GM23338 (cell line): ENCODE results near the gene CAPN8.

Experiments used
- CREB1 ChIP-seq: fragments of 250-450 bp; sonication (Bioruptor Pico); IDR thresholded peaks from 2 replicates; pipeline ENCODE4 v1.5.0; 2020; ENCODE audit warnings: low read depth, mild to moderate bottlenecking, moderate library complexity
- ETS1 ChIP-seq: IDR thresholded peaks from 2 replicates; pipeline ENCODE4 v1.6.1; 2016; ENCODE audit warnings: antibody characterized with exemption
- EZH2 ChIP-seq: fragments of 200-600 bp; sonication (generic); IDR thresholded peaks from one replicate; pipeline ENCODE4 v1.8.0; 2017; ENCODE audit warnings: antibody characterized with exemption, mild to moderate bottlenecking, low read depth; ENCODE audit not compliant: unreplicated experiment
- EZH2phosphoT487 ChIP-seq: fragments of 200-600 bp; sonication (generic); IDR thresholded peaks from one replicate; pipeline ENCODE4 v1.8.1; 2018; ENCODE audit warnings: antibody characterized with exemption; ENCODE audit not compliant: unreplicated experiment
- JUNB ChIP-seq: IDR thresholded peaks from one replicate; pipeline ENCODE4 v1.6.1; 2016; ENCODE audit warnings: antibody characterized with exemption; ENCODE audit not compliant: unreplicated experiment
- POLR2AphosphoS5 ChIP-seq: IDR thresholded peaks from 2 replicates; pipeline ENCODE4 v1.6.1; 2016; ENCODE audit warnings: antibody characterized with exemption, low read depth
- REST ChIP-seq: IDR thresholded peaks from one replicate; pipeline ENCODE4 v1.6.1; 2018; ENCODE audit warnings: antibody characterized with exemption; ENCODE audit not compliant: unreplicated experiment
- STAT1 ChIP-seq: IDR thresholded peaks from one replicate; pipeline ENCODE4 v1.6.1; 2016; ENCODE audit warnings: antibody characterized with exemption; ENCODE audit not compliant: unreplicated experiment
- TF ChIP-seq, protein P1 (sequence below), 2 experiments: fragments of 200-600 bp in 1 of 2; sonication (generic) in 1 of 2; conservative IDR thresholded peaks; 2 replicates each; pipeline versions ENCODE4 v1.5.1 to v1.6.1; 2016 to 2017; ENCODE audit warnings: antibody characterized with exemption in 2 of 2, low read depth in 2 of 2, mild to moderate bottlenecking in 2 of 2, moderate library complexity in 1 of 2
- TF ChIP-seq, protein P2 (sequence below): fragments of 250-450 bp; sonication (Bioruptor Pico); IDR thresholded peaks from 2 replicates; pipeline ENCODE4 v1.5.0; 2020; ENCODE audit warnings: mild to moderate bottlenecking, moderate library complexity

- TF ChIP-seq, protein P1, sequence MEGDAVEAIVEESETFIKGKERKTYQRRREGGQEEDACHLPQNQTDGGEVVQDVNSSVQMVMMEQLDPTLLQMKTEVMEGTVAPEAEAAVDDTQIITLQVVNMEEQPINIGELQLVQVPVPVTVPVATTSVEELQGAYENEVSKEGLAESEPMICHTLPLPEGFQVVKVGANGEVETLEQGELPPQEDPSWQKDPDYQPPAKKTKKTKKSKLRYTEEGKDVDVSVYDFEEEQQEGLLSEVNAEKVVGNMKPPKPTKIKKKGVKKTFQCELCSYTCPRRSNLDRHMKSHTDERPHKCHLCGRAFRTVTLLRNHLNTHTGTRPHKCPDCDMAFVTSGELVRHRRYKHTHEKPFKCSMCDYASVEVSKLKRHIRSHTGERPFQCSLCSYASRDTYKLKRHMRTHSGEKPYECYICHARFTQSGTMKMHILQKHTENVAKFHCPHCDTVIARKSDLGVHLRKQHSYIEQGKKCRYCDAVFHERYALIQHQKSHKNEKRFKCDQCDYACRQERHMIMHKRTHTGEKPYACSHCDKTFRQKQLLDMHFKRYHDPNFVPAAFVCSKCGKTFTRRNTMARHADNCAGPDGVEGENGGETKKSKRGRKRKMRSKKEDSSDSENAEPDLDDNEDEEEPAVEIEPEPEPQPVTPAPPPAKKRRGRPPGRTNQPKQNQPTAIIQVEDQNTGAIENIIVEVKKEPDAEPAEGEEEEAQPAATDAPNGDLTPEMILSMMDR (conservative IDR thresholded peaks at IDR 0.05; ENCODE audit: low read depth in 2 of 2): no peak
- TF ChIP-seq CREB1 (CRISPR knock-in tag) (no peak), EZH2 (no peak), POLR2AphosphoS5 (no peak), REST (no peak), EZH2phosphoT487 (no peak), JUNB (no peak), ETS1 (no peak), STAT1 (no peak)
- TF ChIP-seq, protein P2, sequence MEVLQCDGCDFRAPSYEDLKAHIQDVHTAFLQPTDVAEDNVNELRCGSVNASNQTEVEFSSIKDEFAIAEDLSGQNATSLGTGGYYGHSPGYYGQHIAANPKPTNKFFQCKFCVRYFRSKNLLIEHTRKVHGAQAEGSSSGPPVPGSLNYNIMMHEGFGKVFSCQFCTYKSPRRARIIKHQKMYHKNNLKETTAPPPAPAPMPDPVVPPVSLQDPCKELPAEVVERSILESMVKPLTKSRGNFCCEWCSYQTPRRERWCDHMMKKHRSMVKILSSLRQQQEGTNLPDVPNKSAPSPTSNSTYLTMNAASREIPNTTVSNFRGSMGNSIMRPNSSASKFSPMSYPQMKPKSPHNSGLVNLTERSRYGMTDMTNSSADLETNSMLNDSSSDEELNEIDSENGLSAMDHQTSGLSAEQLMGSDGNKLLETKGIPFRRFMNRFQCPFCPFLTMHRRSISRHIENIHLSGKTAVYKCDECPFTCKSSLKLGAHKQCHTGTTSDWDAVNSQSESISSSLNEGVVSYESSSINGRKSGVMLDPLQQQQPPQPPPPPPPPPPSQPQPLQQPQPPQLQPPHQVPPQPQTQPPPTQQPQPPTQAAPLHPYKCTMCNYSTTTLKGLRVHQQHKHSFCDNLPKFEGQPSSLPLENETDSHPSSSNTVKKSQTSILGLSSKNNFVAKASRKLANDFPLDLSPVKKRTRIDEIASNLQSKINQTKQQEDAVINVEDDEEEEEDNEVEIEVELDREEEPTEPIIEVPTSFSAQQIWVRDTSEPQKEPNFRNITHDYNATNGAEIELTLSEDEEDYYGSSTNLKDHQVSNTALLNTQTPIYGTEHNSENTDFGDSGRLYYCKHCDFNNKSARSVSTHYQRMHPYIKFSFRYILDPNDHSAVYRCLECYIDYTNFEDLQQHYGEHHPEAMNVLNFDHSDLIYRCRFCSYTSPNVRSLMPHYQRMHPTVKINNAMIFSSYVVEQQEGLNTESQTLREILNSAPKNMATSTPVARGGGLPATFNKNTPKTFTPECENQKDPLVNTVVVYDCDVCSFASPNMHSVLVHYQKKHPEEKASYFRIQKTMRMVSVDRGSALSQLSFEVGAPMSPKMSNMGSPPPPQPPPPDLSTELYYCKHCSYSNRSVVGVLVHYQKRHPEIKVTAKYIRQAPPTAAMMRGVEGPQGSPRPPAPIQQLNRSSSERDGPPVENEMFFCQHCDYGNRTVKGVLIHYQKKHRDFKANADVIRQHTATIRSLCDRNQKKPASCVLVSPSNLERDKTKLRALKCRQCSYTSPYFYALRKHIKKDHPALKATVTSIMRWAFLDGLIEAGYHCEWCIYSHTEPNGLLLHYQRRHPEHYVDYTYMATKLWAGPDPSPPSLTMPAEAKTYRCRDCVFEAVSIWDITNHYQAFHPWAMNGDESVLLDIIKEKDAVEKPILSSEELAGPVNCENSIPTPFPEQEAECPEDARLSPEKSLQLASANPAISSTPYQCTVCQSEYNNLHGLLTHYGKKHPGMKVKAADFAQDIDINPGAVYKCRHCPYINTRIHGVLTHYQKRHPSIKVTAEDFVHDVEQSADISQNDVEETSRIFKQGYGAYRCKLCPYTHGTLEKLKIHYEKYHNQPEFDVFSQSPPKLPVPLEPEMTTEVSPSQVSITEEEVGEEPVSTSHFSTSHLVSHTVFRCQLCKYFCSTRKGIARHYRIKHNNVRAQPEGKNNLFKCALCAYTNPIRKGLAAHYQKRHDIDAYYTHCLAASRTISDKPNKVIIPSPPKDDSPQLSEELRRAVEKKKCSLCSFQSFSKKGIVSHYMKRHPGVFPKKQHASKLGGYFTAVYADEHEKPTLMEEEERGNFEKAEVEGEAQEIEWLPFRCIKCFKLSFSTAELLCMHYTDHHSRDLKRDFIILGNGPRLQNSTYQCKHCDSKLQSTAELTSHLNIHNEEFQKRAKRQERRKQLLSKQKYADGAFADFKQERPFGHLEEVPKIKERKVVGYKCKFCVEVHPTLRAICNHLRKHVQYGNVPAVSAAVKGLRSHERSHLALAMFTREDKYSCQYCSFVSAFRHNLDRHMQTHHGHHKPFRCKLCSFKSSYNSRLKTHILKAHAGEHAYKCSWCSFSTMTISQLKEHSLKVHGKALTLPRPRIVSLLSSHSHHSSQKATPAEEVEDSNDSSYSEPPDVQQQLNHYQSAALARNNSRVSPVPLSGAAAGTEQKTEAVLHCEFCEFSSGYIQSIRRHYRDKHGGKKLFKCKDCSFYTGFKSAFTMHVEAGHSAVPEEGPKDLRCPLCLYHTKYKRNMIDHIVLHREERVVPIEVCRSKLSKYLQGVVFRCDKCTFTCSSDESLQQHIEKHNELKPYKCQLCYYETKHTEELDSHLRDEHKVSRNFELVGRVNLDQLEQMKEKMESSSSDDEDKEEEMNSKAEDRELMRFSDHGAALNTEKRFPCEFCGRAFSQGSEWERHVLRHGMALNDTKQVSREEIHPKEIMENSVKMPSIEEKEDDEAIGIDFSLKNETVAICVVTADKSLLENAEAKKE (CRISPR knock-in tag): no peak
These were observed 48.9 kb upstream of the CAPN8 start for GRCh38 chr1:223714421-223714724.
